ENCODE measurements around the gene CACYBP.
A peak's percentile ranks its signal among the peaks of the same experiment; 100 is the strongest.

CACYBP gene

DNA sequence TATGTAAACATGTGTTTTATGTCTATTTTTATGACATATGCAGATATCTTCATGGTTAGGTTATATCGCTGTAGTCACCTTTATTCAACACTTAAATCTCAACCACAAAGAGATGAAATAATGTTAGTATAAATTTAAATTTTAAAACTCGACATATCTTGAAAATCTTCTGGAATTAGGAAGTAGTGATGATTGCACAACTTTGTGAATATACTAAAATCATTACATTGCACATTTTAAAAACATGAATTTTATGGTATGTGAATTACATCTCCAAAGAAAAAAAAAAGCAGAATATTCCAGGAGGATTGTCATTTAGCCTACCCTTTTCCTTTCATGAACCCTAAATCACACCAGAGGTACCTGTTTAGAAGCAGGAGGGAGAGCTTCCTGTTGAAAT lies 39.4 kb upstream of the CACYBP start:
- H3K4me1 ChIP-seq (ENCODE audit: low read depth, poor library complexity, severe bottlenecking) = peaks cover 61% of the 10 kb centered on the region
- no peak overlapping the region for H3K4me2 ChIP-seq
- H3K4me3 ChIP-seq (IDR thresholded peaks at IDR 0.05; ENCODE audit: insufficient read depth, low read depth, low read length) = no peak overlapping the region
- H3K36me3 ChIP-seq (ENCODE audit: insufficient read depth) = no peaks in the 10 kb centered on the region
- TF ChIP-seq, protein P1, sequence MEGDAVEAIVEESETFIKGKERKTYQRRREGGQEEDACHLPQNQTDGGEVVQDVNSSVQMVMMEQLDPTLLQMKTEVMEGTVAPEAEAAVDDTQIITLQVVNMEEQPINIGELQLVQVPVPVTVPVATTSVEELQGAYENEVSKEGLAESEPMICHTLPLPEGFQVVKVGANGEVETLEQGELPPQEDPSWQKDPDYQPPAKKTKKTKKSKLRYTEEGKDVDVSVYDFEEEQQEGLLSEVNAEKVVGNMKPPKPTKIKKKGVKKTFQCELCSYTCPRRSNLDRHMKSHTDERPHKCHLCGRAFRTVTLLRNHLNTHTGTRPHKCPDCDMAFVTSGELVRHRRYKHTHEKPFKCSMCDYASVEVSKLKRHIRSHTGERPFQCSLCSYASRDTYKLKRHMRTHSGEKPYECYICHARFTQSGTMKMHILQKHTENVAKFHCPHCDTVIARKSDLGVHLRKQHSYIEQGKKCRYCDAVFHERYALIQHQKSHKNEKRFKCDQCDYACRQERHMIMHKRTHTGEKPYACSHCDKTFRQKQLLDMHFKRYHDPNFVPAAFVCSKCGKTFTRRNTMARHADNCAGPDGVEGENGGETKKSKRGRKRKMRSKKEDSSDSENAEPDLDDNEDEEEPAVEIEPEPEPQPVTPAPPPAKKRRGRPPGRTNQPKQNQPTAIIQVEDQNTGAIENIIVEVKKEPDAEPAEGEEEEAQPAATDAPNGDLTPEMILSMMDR (conservative IDR thresholded peaks at IDR 0.05; ENCODE audit: low read depth, low read length) = no peak
- H4K20me1 ChIP-seq (ENCODE audit: insufficient read depth) = no peaks in the 10 kb centered on the region
- no peak overlapping the region for H2AFZ ChIP-seq (ENCODE audit: low read depth)
- H3K79me2 ChIP-seq (ENCODE audit: insufficient read depth, low read depth) = no peaks in the 10 kb centered on the region
- H3K27me3 ChIP-seq (ENCODE audit: insufficient read depth, low read depth) = no peaks in the 10 kb centered on the region
- H3K27ac ChIP-seq = no peak overlapping the region
- no peak overlapping the region for H3K9ac ChIP-seq

DNA sequence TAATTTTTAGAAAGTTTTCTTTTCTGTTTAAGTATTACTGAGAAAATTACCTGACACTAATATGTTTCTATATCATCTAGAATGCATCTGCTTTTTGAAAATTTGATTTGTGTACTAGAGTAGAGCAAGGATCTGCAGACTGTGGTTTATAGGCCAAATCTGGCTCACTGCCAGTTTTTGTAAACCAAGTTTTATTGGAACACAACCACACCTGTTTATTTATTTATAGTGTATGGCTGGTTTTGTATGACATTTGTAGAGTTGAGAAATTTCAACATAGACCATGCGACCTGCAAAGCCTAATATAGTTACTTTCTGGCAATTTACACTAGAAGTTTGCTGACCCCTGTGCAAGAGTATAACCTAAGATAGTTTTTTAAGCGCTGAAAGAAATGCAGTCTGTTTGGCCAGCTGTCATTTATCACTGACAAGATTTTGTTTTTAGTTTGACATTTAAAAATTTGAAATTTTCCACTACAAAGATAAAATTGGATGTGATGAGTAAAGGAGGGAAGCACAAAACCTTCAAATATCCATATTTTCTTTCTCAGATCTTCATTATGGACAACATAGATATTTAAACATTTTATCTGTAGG lies 36.1 kb upstream of the CACYBP start:
- Histone ChIP-seq H3K79me2 (ENCODE audit: insufficient read depth, low read depth) (no peaks in the 10 kb centered on the region), H3K4me3 (IDR thresholded peaks at IDR 0.05; ENCODE audit: insufficient read depth, low read depth, low read length) (peak overlapping the region; percentile 51), H3K4me1 (ENCODE audit: low read depth, poor library complexity, severe bottlenecking) (peaks cover 70% of the 10 kb centered on the region), H3K4me2 (peak overlapping the region; percentile 67), H3K27ac (peak overlapping the region; percentile 81), H3K36me3 (ENCODE audit: insufficient read depth) (no peaks in the 10 kb centered on the region), H4K20me1 (ENCODE audit: insufficient read depth) (no peaks in the 10 kb centered on the region), H3K9ac (peak overlapping the region; percentile 30; the same call in 1 of the 2 replicates), H3K27me3 (ENCODE audit: insufficient read depth, low read depth) (no peaks in the 10 kb centered on the region), H2AFZ (ENCODE audit: low read depth) (peak overlapping the region; percentile 27; the same call in 1 of the 2 replicates)
- TF ChIP-seq, protein P1 (conservative IDR thresholded peaks at IDR 0.05; ENCODE audit: low read depth, low read length) = no peak

DNA sequence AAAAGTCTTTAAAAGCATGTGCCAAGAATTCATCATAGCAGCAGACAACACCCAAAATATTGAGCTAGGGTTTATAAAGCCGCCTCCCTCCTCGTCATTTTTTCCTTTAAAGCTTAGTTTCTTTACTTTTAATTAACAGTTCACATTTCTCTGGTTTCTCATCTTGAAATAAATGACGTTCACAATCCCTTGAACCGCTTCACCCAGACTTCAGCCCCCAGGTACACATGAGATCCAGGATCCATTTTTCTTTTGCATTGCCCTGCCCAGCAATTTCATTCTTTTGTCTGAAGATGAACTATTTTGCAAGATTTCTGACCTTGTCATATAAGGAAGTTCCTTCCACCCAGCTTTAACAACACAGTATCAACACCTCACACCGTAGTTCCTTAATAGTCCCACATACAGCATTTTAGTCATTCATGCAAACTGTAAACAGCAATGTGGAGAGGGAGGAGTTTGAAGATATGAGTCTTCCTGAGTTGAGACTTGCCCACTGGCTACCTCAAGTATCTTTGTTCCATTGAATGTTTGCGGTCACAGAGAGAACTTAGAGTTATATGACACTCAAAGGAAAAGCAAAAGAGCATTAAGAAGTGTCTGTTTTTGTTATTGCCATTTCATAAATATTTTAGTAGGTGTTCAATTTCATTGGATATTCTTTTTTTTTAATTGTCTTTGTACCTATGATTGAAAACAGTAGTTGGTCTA lies 35.3 kb upstream of the CACYBP start:
- H3K4me1 ChIP-seq (ENCODE audit: low read depth, poor library complexity, severe bottlenecking) = peaks cover 76% of the 10 kb centered on the region
- peak overlapping the region; percentile 51 for H3K4me3 ChIP-seq (IDR thresholded peaks at IDR 0.05; ENCODE audit: insufficient read depth, low read depth, low read length)
- H2AFZ ChIP-seq (ENCODE audit: low read depth) = peak overlapping the region; percentile 27; the same call in 1 of the 2 replicates
- H3K9ac ChIP-seq = peak overlapping the region; percentile 30; the same call in 1 of the 2 replicates
- no peaks in the 10 kb centered on the region for H3K36me3 ChIP-seq (ENCODE audit: insufficient read depth)
- no peaks in the 10 kb centered on the region for H3K79me2 ChIP-seq (ENCODE audit: insufficient read depth, low read depth)
- H4K20me1 ChIP-seq (ENCODE audit: insufficient read depth) = no peaks in the 10 kb centered on the region
- H3K4me2 ChIP-seq = peak overlapping the region; percentile 67
- TF ChIP-seq, protein P1 (conservative IDR thresholded peaks at IDR 0.05; ENCODE audit: low read depth, low read length) = no peak
- H3K27me3 ChIP-seq (ENCODE audit: insufficient read depth, low read depth) = no peaks in the 10 kb centered on the region
- H3K27ac ChIP-seq = peak overlapping the region; percentile 81

DNA sequence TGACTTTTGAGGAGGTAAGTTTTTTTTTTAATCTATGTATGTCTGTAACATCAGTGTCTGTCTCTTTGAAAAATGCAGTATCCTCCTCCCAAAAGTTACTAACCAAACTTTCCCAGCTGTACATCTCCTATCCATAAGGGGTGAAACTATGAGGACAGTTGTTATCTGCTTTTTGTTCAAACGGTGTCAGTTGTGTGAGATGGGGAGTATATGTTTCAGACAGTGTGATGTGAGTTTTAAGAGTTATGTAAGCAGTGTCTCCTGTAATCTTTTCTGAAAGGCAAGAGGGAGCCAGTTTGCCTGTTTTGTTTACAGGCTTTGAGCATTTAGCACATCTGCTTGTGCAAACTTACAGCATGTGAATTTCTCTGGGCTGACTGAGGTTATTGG lies 34.8 kb upstream of the CACYBP start:
- peaks cover 82% of the 10 kb centered on the region for H3K4me1 ChIP-seq (ENCODE audit: low read depth, poor library complexity, severe bottlenecking)
- H3K36me3 ChIP-seq (ENCODE audit: insufficient read depth) = no peaks in the 10 kb centered on the region

More for the DNA sequence above, 34.8 kb upstream of the CACYBP start:
- H3K4me3 ChIP-seq (IDR thresholded peaks at IDR 0.05; ENCODE audit: insufficient read depth, low read depth, low read length) = no peak overlapping the region
- H3K79me2 ChIP-seq (ENCODE audit: insufficient read depth, low read depth) = no peaks in the 10 kb centered on the region
- no peaks in the 10 kb centered on the region for H3K27me3 ChIP-seq (ENCODE audit: insufficient read depth, low read depth)
- H3K9ac ChIP-seq = peak overlapping the region; percentile 30; the same call in 1 of the 2 replicates
- peak overlapping the region; percentile 28; the same call in 1 of the 2 replicates for H2AFZ ChIP-seq (ENCODE audit: low read depth)
- TF ChIP-seq, protein P1 (conservative IDR thresholded peaks at IDR 0.05; ENCODE audit: low read depth, low read length) = no peak
- peak overlapping the region; percentile 81 for H3K27ac ChIP-seq
- H3K4me2 ChIP-seq = peak overlapping the region; percentile 67
- no peaks in the 10 kb centered on the region for H4K20me1 ChIP-seq (ENCODE audit: insufficient read depth)
